ENCODE results near the gene OR2A5. TPM values are rescaled to one million over a fixed set of nuclear protein-coding genes. Genes with fewer than 3 reads are reported as not detected.
"Not testable (repeated sequence)": the region's sequence is repeated elsewhere in the genome, so short reads cannot be mapped to it uniquely, and the experiment has no call there.

Gene OR2A5
- total RNA-seq, 6 experiments from 2014 or later = not detected

GRCh38 chr7:144006692-144007042, 42.1 kb upstream of the OR2A5 start:
- Mint-ChIP-seq H3K9me3 (peaks cover 37% of the 10 kb centered on the region), H3K4me3 (no peak overlapping the region), H3K36me3 (ENCODE audit: low read depth) (peaks cover 4% of the 10 kb centered on the region; the same call in 1 of the 2 replicates), H3K27me3 (ENCODE audit: insufficient read depth) (peaks cover 5% of the 10 kb centered on the region; the same call in 1 of the 2 replicates), H3K27ac (no peak overlapping the region), H3K4me1 (ENCODE audit: low read depth) (peaks cover 3% of the 10 kb centered on the region; the same call in 1 of the 2 replicates)
- no peak for TF ChIP-seq CTCF (IDR thresholded peaks at IDR 0.05)
- DNase-seq = no peak

DNA sequence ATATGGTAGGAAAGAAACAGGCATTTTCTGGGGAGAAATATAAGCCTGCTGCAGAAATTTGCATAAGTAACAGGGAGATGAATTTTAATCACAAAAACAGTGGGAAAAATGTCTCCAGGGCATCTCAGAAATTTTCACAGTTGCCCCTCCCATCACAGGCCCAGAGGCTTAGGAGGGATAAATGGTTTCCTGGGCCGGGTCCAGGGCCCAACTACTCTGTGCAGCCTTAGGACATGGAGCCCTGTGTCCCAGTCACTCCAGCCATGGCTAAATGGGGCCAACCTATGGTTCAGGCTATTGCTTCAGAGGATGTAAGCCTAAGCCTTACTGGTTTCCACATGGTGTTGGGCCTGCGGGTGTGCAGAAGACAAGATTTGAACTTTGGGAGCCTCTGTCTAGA, 39.4 kb upstream of the OR2A5 start:
- Mint-ChIP-seq H3K27me3 (ENCODE audit: insufficient read depth) (peaks cover 3% of the 10 kb centered on the region; the same call in 1 of the 2 replicates), H3K36me3 (ENCODE audit: low read depth) (peaks cover 4% of the 10 kb centered on the region; the same call in 1 of the 2 replicates), H3K27ac (no peak overlapping the region), H3K4me3 (no peak overlapping the region), H3K4me1 (ENCODE audit: low read depth) (no peaks in the 10 kb centered on the region), H3K9me3 (peaks cover 38% of the 10 kb centered on the region)
- no peak for TF ChIP-seq CTCF (IDR thresholded peaks at IDR 0.05)
- DNase-seq = no peak

- not testable (repeated sequence) for H3K27me3 Mint-ChIP-seq (ENCODE audit: insufficient read depth); DNase-seq; H3K4me1 Mint-ChIP-seq (ENCODE audit: low read depth); H3K36me3 Mint-ChIP-seq (ENCODE audit: low read depth); H3K4me3 Mint-ChIP-seq; H3K27ac Mint-ChIP-seq
- H3K9me3 Mint-ChIP-seq = peaks cover 38% of the 10 kb centered on the region
Observed at GRCh38 chr7:144010061-144010460, 38.7 kb upstream of the OR2A5 start.

- H3K27me3 Mint-ChIP-seq (ENCODE audit: insufficient read depth); H3K4me1 Mint-ChIP-seq (ENCODE audit: low read depth); H3K36me3 Mint-ChIP-seq (ENCODE audit: low read depth); DNase-seq; H3K4me3 Mint-ChIP-seq; H3K27ac Mint-ChIP-seq: not testable (repeated sequence)
- peaks cover 38% of the 10 kb centered on the region for H3K9me3 Mint-ChIP-seq
Observed at GRCh38 chr7:144010821-144011220, 37.9 kb upstream of the OR2A5 start.

DNA sequence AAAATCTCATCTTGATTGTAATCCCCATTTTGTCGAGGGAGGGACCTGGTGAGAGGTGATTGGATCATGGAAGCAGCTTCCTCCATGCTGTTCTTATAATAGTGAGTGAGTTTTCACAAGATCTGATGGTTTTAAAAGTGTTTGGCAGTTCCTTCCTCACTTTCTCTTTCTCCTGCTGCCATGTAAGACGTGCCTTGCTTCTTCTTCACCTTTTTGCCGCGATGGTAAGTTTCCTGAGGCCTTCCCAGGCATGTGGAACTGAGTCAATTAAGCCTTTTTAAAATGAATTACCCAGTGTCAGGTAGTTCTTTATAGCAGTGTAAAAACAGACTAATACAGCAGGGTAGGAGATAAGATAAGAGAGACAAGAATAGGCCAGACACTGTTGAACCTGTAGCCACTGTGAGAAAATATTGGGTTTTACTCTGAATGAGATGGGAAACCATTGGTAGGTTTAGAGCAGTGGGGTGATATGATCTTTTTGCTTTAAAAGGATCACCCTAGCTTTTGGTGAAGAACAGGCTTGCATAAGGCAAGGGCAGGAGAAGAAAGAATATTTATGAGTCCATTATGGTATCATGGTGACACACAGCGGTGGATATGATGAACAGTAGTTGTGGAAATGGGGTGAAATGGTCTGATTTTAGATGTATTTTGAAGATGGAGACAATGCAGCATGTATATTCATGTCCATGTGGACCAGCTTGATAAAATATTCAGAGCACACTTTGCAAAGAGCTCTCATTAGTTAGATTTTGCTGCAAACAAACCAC, 37.1 kb upstream of the OR2A5 start:
- no peak for DNase-seq

GRCh38 chr7:144018065-144018464, 30.7 kb upstream of the OR2A5 start:
- Mint-ChIP-seq H3K4me3 (no peak overlapping the region), H3K27ac (no peak overlapping the region), H3K27me3 (ENCODE audit: insufficient read depth) (peaks cover 3% of the 10 kb centered on the region; the same call in 1 of the 2 replicates), H3K4me1 (ENCODE audit: low read depth) (peaks cover 19% of the 10 kb centered on the region; the same call in 1 of the 2 replicates), H3K9me3 (peaks cover 5% of the 10 kb centered on the region; the same call in 1 of the 2 replicates), H3K36me3 (ENCODE audit: low read depth) (no peaks in the 10 kb centered on the region)
- TF ChIP-seq CTCF (IDR thresholded peaks at IDR 0.05) = no peak
- DNase-seq = no peak

More for the DNA sequence above, 37.1 kb upstream of the OR2A5 start:
- Mint-ChIP-seq H3K27me3 (ENCODE audit: insufficient read depth) (peaks cover 2% of the 10 kb centered on the region; the same call in 1 of the 2 replicates), H3K27ac (no peak overlapping the region), H3K4me3 (no peak overlapping the region), H3K36me3 (ENCODE audit: low read depth) (peaks cover 4% of the 10 kb centered on the region; the same call in 1 of the 2 replicates), H3K9me3 (peaks cover 38% of the 10 kb centered on the region), H3K4me1 (ENCODE audit: low read depth) (no peaks in the 10 kb centered on the region)
- peak; percentile 31; the same call in 1 of the 2 replicates for TF ChIP-seq CTCF (IDR thresholded peaks at IDR 0.05)

Data from HFFc6 (cell line).